SH-SY5Y (cell line): ENCODE data around the gene GABRQ.

Source experiments
- GATA2 ChIP-seq: IDR thresholded peaks from 2 replicates; pipeline ENCODE4 v1.6.1; 2011; ENCODE audit warnings: mild to moderate bottlenecking, low read depth, low read length
- GATA3 ChIP-seq: IDR thresholded peaks from 2 replicates; pipeline ENCODE4 v1.6.1; 2011; ENCODE audit warnings: low read depth, mild to moderate bottlenecking, low read length, moderate library complexity

GRCh38 chrX:152601848-152602616, 35.7 kb upstream of the GABRQ start:
- TF ChIP-seq GATA2: no peak
- TF ChIP-seq GATA3: no peak
